CD4-positive, alpha-beta T cell (primary cell): Measurements from ENCODE around the gene PLPPR1. TPM values are rescaled to one million over a fixed set of nuclear protein-coding genes. Genes with fewer than 3 reads are reported as not detected.

Experiments
- ATAC-seq: fragments of 200-7000 bp; cut with Tn5 transposase; one replicate; pipeline ENCODE4 v1.10.0; 2022; ENCODE audit warnings: mild to moderate bottlenecking; ENCODE audit not compliant: poor library complexity
- CTCF ChIA-PET: fragments of 350-600 bp; sonication (Branson Sonifier 250); formaldehyde crosslinking; loops from one replicate; lab custom pipeline; 2021; ENCODE audit warnings: antibody characterized with exemption, inconsistent platforms; lab: Charles Lee
- POLR2A ChIA-PET: fragments of 350-600 bp; sonication (Branson Sonifier 250); formaldehyde crosslinking; loops from one replicate; lab custom pipeline; 2021; ENCODE audit warnings: antibody characterized with exemption, inconsistent platforms; lab: Charles Lee
- DNase-seq, 14 experiments: peaks; one replicate each; pipeline ENCODE4 v3.0.0-alpha.2; 2013 to 2020; ENCODE audit warnings: mixed read lengths in 2 of 14
- H3K27ac ChIP-seq, 2 donors: one replicate each; pipeline versions ENCODE4 v1.5.1 to v1.7.0; 2013; ENCODE audit warnings: low read length in 2 of 2, low read depth in 1 of 2, mild to moderate bottlenecking in 1 of 2
- H3K27me3 ChIP-seq, 2 experiments: 1 replicate in 1 of 2; 2 replicates in 1 of 2; pipeline versions ENCODE4 v1.6.1 to v1.7.0; 2013; ENCODE audit warnings: low read length in 2 of 2, control low read depth in 1 of 2, mild to moderate bottlenecking in 1 of 2, moderate library complexity in 1 of 2; ENCODE audit not compliant: insufficient read depth in 2 of 2, control insufficient read depth in 1 of 2
- H3K36me3 ChIP-seq: one replicate; pipeline ENCODE4 v1.6.1; 2013; ENCODE audit warnings: low read length, control low read depth; ENCODE audit not compliant: insufficient read depth
- H3K4me1 ChIP-seq: one replicate; pipeline ENCODE4 v1.6.1; 2013; ENCODE audit warnings: low read length, control low read depth; ENCODE audit not compliant: insufficient read depth
- H3K4me3 ChIP-seq: one replicate; pipeline ENCODE4 v1.5.1; 2013; ENCODE audit warnings: mild to moderate bottlenecking, low read length, moderate library complexity
- H3K9me3 ChIP-seq, 2 experiments: 1 replicate in 1 of 2; 2 replicates in 1 of 2; pipeline versions ENCODE4 v1.6.1 to v1.7.0; 2013; ENCODE audit warnings: low read length in 2 of 2, mild to moderate bottlenecking in 2 of 2, control low read depth in 1 of 2, moderate library complexity in 1 of 2; ENCODE audit not compliant: control insufficient read depth in 1 of 2, insufficient read depth in 1 of 2
- H3K27ac Mint-ChIP-seq: one replicate; pipeline ENCODE4 v1.8.0; 2020; ENCODE audit warnings: mixed read lengths
- H3K27me3 Mint-ChIP-seq: one replicate; pipeline ENCODE4 v1.8.0; 2021; ENCODE audit warnings: mixed read lengths
- H3K36me3 Mint-ChIP-seq: one replicate; pipeline ENCODE4 v1.8.0; 2021; ENCODE audit warnings: low read depth, mixed read lengths
- H3K4me1 Mint-ChIP-seq: one replicate; pipeline ENCODE4 v1.8.0; 2021; ENCODE audit warnings: low read depth, mixed read lengths
- H3K4me3 Mint-ChIP-seq: one replicate; pipeline ENCODE4 v1.8.0; 2020; ENCODE audit warnings: mild to moderate bottlenecking, mixed read lengths
- H3K9me3 Mint-ChIP-seq: one replicate; pipeline ENCODE4 v1.8.0; 2020; ENCODE audit warnings: mixed read lengths
- CTCF ChIP-seq: fragments of 200-600 bp; IDR thresholded peaks from one replicate; pipeline ENCODE4 v1.8.0; 2022; ENCODE audit warnings: antibody characterized with exemption, mild to moderate bottlenecking
- intact Hi-C, 2 experiments: fragments of 100-400 bp; cut with DNase I in 1 of 2; cut with micrococcal nuclease in 1 of 2; formaldehyde crosslinking; loops; one replicate each; pipeline versions ENCODE4 v1.15.1 to v1.9.0; 2023 to 2025; cut with DNase I, micrococcal nuclease
- total RNA-seq, 174 experiments: library from RNA in 2 of 174; stranded (reverse) in 2 of 174; gene quantifications; one replicate each; pipeline ENCODE4 v1.2.3 and lab custom pipeline; 2021 to 2026

PLPPR1 gene
- total RNA-seq, 2 experiments from 2014 or later: not detected

GRCh38 chr9:101050650-101051049 lies 22.1 kb downstream of the PLPPR1 start:
- Histone ChIP-seq H3K4me3 (no peak overlapping the region), H3K36me3 (no peaks in the 10 kb centered on the region), H3K27ac (no peak overlapping the region), H3K4me1 (no peaks in the 10 kb centered on the region), H3K27me3 (no peaks in the 10 kb centered on the region), H3K9me3 (no peaks in the 10 kb centered on the region)
- Mint-ChIP-seq H3K9me3 (no peaks in the 10 kb centered on the region), H3K36me3 (no peaks in the 10 kb centered on the region), H3K27ac (no peak overlapping the region), H3K4me1 (no peaks in the 10 kb centered on the region), H3K4me3 (no peak overlapping the region), H3K27me3 (peaks cover 5% of the 10 kb centered on the region)
- ChIA-PET POLR2A (no interaction called here), CTCF (no interaction called here)
- DNase-seq (no peak), ATAC-seq (no peak)
- TF ChIP-seq CTCF: no peak
- intact Hi-C loops: no loop called here

- intact Hi-C loops: no loop called here
- ATAC-seq: no peak
- Mint-ChIP-seq H3K4me1 (no peaks in the 10 kb centered on the region), H3K36me3 (no peaks in the 10 kb centered on the region), H3K27me3 (no peaks in the 10 kb centered on the region), H3K4me3 (no peak overlapping the region), H3K27ac (no peak overlapping the region), H3K9me3 (no peaks in the 10 kb centered on the region)
- DNase-seq: no peak
- Histone ChIP-seq H3K4me3 (no peak overlapping the region), H3K9me3 (no peaks in the 10 kb centered on the region), H3K27me3 (no peaks in the 10 kb centered on the region), H3K4me1 (no peaks in the 10 kb centered on the region), H3K27ac (no peak overlapping the region), H3K36me3 (no peaks in the 10 kb centered on the region)
- no peak for TF ChIP-seq CTCF
- CTCF ChIA-PET: no interaction called here
- POLR2A ChIA-PET: no interaction called here
These were observed 26.1 kb downstream of the PLPPR1 start for GRCh38 chr9:101054657-101055056.

GRCh38 chr9:101055516-101055915 lies 27.0 kb downstream of the PLPPR1 start:
- H3K9me3 Mint-ChIP-seq: no peaks in the 10 kb centered on the region
- CTCF ChIA-PET: no interaction called here

More at GRCh38 chr9:101055516-101055915, 27.0 kb downstream of the PLPPR1 start:
- Mint-ChIP-seq H3K27me3 (no peaks in the 10 kb centered on the region), H3K4me1 (no peaks in the 10 kb centered on the region), H3K36me3 (no peaks in the 10 kb centered on the region), H3K4me3 (no peak overlapping the region), H3K27ac (no peak overlapping the region)
- H3K4me3 ChIP-seq: no peak overlapping the region
- DNase-seq (no peak), ATAC-seq (no peak)
- no peaks in the 10 kb centered on the region for H3K27me3 ChIP-seq
- no peak for TF ChIP-seq CTCF
- no peak overlapping the region for H3K27ac ChIP-seq
- POLR2A ChIA-PET: no interaction called here
- no peaks in the 10 kb centered on the region for H3K4me1 ChIP-seq
- H3K9me3 ChIP-seq: no peaks in the 10 kb centered on the region
- intact Hi-C loops: no loop called here
- H3K36me3 ChIP-seq: no peaks in the 10 kb centered on the region
